Testis (tissue), 3 donors: Measurements from ENCODE around the gene RGS3. TPM values are rescaled to one million over a fixed set of nuclear protein-coding genes. Genes with fewer than 3 reads are reported as not detected.
"Not testable (repeated sequence)": the region's sequence is repeated elsewhere in the genome, so short reads cannot be mapped to it uniquely, and the experiment has no call there.

Experiments
- DNase-seq: peaks from one replicate; pipeline ENCODE4 v3.0.0-alpha.2; 2019
- H3K27ac ChIP-seq, 2 donors: fragments of 200-600 bp; sonication (generic); one replicate each; pipeline ENCODE4 v1.5.1; 2019
- H3K27me3 ChIP-seq: fragments of 200-600 bp; sonication (generic); one replicate; pipeline ENCODE4 v1.5.1; 2019
- H3K36me3 ChIP-seq: fragments of 200-600 bp; sonication (generic); one replicate; pipeline ENCODE4 v1.5.1; 2017; ENCODE audit warnings: low read depth; ENCODE audit errors: missing control alignments
- H3K4me1 ChIP-seq: fragments of 200-600 bp; sonication (generic); one replicate; pipeline ENCODE4 v1.5.1; 2019
- H3K4me3 ChIP-seq, 2 donors: fragments of 200-600 bp; sonication (generic); one replicate each; pipeline ENCODE4 v1.5.1; 2017 to 2019
- H3K9me3 ChIP-seq: fragments of 200-600 bp; sonication (generic); one replicate; pipeline ENCODE4 v1.5.1; 2017
- CTCF ChIP-seq, 3 experiments: fragments of 450-650 bp in 2 of 3; fragments of 200-600 bp in 1 of 3; sonication (generic) in 1 of 3; IDR thresholded peaks; one replicate each; pipeline ENCODE4 v1.5.1; 2016 to 2019; ENCODE audit warnings: antibody characterized with exemption in 3 of 3, mild to moderate bottlenecking in 2 of 3, moderate library complexity in 1 of 3
- POLR2A ChIP-seq: fragments of 450-650 bp; IDR thresholded peaks from one replicate; pipeline ENCODE4 v1.6.1; 2017; ENCODE audit warnings: antibody characterized with exemption, mild to moderate bottlenecking, moderate library complexity
- WGBS, 2 donors: methylation state at CpG; one replicate each; pipeline ENCODE4 v1.1.5; 2018; 5-methylcytosine and 5-hydroxymethylcytosine counted together
- intact Hi-C: fragments of 100-400 bp; cut with DNase I; formaldehyde crosslinking; loops from one replicate; pipeline ENCODE4 v1.15.1; 2023; ENCODE audit warnings: low total_unique reads
- polyA plus RNA-seq: library from polyadenylated mRNA; stranded (reverse); fragments of 350-450 nt; fragmentation: Illumina TruSeq; extraction: RNeasy Lipid Tissue Mini Kit (QIAGEN cat#74804); gene quantifications from one replicate; pipeline ENCODE4 v1.2.3, GENCODE V29; 2014; ENCODE audit warnings: low read depth, low replicate concordance; ENCODE audit not compliant: insufficient read depth
- total RNA-seq, 2 donors: library from RNA; depleted of rRNA; stranded (reverse); fragments of >200 nt; gene quantifications; one replicate each; pipeline ENCODE4 v1.2.3, GENCODE V29; 2016

The RGS3 gene
- total and polyA plus RNA-seq, 3 donors from 2014 or later: 84.8 to 125 (median 119) TPM

- Histone ChIP-seq H3K27me3 (no peaks in the 10 kb centered on the region), H3K9me3 (no peaks in the 10 kb centered on the region), H3K4me3 (no peak overlapping the region), H3K36me3 (no peaks in the 10 kb centered on the region), H3K4me1 (peaks cover 41% of the 10 kb centered on the region), H3K27ac (peak overlapping the region; percentile 35 to 64)
- peak; percentile 79 for DNase-seq
- 29 to 47% methylated on average over 6 to 11 of the region's 11 CpGs for WGBS, 2 donors
- intact Hi-C loops: no loop called here
- TF ChIP-seq CTCF (IDR thresholded peaks at IDR 0.05) (no peak), POLR2A (no peak)
Observed at GRCh38 chr9:113548221-113549041, 84.9 kb downstream of the RGS3 start.

- H3K27me3 ChIP-seq, H3K9me3 ChIP-seq, DNase-seq, intact Hi-C loops, H3K36me3 ChIP-seq, H3K4me3 ChIP-seq: not testable (repeated sequence)
- Histone ChIP-seq H3K4me1 (peaks cover 41% of the 10 kb centered on the region), H3K27ac (peak overlapping the region in 1 of 2 donors; percentile 33)
- 94% methylated on average over 8 of the region's 8 CpGs for WGBS, 2 donors
Observed at GRCh38 chr9:113549892-113550291, 86.4 kb downstream of the RGS3 start.

GRCh38 chr9:113556877-113557593 lies 93.5 kb downstream of the RGS3 start:
- intact Hi-C loops: no loop called here
- no peak for DNase-seq
- Histone ChIP-seq H3K36me3 (no peaks in the 10 kb centered on the region), H3K4me3 (no peak overlapping the region), H3K27me3 (no peaks in the 10 kb centered on the region), H3K27ac (no peak overlapping the region), H3K9me3 (no peaks in the 10 kb centered on the region), H3K4me1 (peaks cover 34% of the 10 kb centered on the region)
- WGBS, 2 donors: 87 to 92% methylated on average over 3 of the region's 3 CpGs
- no peak for TF ChIP-seq CTCF (IDR thresholded peaks at IDR 0.05)
- TF ChIP-seq POLR2A: no peak

GRCh38 chr9:113558632-113559502 lies 95.3 kb downstream of the RGS3 start:
- 14 to 55% methylated on average over 4 to 6 of the region's 7 CpGs for WGBS, 2 donors
- DNase-seq: peak; percentile 94
- intact Hi-C loops: no loop called here
- peak overlapping the region; percentile 4 to 59 for H3K27ac ChIP-seq
- H3K36me3 ChIP-seq: no peaks in the 10 kb centered on the region
- H3K27me3 ChIP-seq: no peaks in the 10 kb centered on the region
- H3K9me3 ChIP-seq: no peaks in the 10 kb centered on the region
- TF ChIP-seq POLR2A (no peak), CTCF (IDR thresholded peaks at IDR 0.05) (no peak)
- no peak overlapping the region for H3K4me3 ChIP-seq
- peaks cover 43% of the 10 kb centered on the region for H3K4me1 ChIP-seq
